Measurements from ENCODE around the gene NRIP3.
A peak's percentile ranks its signal among the peaks of the same experiment; 100 is the strongest.

The NRIP3 gene

DNA sequence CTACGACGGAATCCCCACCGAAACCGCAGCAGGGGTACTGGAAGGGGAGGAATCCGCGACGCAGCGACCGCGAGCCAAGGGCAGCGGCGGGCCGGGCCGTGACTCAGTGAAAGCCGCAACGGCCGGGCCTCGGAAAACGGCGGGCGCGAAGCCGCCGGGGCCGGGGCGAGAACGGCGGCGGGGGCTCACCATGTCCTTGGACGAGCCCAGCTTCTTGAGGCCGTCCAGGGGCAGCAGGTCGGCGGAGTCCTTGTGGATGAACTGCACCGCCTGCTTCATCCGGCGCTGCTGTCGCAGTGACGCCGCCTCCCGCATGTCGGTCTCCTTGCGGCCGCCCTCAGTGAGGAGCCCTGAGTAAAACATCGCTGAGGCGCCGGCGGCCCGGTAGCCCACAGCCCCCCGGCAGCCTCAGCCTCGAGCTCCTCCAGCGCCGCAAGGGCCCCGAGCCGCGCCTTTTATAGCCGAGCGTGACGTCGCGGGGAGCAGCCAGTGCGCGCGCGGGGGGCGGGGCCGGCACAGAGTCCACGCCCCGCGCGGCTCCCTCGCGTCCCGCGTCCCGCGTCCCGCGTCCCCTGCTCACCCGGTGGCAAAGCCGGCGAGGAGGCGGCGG is at the start of gene NRIP3:
Gene NRIP3, minus strand, starts transcription at position 429 of the 610 bp plus-strand sequence. Its CDS starts 66 bp downstream, at position 363.
- peak; percentile 55 to 62 for DNase-seq (ENCODE audit: low read depth in 1 of 2, low spot score in 1 of 2)

DNA sequence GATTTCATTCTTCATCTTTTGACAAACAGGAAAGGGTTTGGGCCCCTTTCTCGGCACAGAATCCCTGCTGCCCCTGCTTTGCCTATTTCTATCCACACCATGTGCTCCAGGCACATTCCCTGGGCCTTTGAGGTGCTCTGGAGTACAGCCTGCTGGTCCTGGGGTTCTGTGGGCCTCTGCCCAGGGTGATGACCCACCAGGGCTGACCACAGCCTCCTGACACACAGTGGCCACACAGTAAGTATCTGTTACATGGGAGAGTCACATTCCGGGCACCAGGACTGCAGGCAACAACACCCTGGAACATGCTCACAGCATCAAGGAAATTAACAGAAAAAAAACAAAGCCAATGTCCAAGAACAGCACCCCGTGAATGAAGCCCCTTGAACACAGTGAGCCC is 48.5 kb upstream of the NRIP3 start:
- no peak for DNase-seq (ENCODE audit: low read depth in 1 of 2, low spot score in 1 of 2)

DNA sequence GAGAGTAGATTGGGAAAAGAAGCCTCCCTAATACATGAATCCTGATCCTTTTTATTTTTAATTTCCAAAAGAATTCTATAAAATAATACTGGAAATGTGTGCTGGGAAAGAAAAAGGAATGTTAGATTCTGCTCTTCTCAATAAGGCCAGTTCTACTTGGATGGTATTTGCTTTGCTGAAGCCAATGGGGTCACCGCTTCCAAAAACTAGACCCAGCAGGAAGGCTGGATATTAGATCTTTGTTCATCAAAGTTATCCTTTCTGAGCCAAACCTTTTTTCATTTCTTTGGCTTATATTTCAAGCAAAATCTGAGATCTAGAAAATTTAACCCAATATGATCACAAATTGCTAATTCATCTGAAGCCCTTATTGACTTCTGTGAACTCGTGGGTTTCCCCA is 46.2 kb upstream of the NRIP3 start:
- DNase-seq (ENCODE audit: low read depth in 1 of 2, low spot score in 1 of 2) = no peak

DNA sequence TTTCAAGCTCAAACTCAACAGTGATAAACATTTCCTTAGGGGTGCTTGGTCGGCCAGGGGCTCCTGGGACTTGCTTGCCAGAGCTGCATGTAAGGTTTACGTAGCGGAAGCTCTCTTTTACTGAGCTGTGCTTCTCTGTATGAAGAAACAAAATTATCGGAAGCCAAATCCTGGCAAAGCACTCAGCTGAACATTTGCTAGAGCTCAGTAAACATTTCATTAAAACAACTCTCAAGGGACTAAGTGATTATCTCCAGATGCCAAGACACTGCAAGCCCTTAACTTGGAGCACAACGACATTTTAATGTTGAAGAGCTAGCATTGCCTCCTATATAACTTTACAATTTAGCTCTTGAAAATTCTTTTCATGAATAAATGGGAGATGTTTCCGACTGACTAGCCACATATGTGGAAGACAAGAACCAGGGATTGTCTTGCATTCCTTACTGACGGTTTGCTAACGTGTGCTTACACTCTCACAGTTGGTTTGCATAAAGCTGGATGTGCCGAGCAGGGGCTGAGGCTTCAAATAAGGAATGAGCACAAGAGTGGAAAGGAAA is 44.2 kb upstream of the NRIP3 start:
- DNase-seq (ENCODE audit: low read depth in 1 of 2, low spot score in 1 of 2) = no peak

DNA sequence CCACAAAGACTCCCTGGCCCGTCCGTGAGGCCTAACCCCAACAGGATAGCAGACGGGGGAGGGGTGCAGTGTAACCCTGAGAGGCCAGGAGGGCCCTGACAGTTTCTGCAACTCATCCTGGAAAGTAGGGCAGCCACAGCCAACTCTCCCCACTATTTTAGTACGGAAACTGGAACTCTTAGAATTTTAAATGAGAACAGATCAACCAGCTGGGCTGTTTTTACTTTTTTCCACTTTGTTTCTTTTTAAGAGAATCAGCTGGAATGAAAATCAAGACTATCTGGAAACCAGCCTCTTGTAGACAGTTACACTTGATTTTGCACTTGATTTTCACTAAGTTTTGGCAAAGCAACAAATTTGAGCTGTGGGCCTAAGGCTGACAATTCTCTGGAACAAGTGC is 42.7 kb upstream of the NRIP3 start:
- no peak for DNase-seq (ENCODE audit: low read depth in 1 of 2, low spot score in 1 of 2)

DNA sequence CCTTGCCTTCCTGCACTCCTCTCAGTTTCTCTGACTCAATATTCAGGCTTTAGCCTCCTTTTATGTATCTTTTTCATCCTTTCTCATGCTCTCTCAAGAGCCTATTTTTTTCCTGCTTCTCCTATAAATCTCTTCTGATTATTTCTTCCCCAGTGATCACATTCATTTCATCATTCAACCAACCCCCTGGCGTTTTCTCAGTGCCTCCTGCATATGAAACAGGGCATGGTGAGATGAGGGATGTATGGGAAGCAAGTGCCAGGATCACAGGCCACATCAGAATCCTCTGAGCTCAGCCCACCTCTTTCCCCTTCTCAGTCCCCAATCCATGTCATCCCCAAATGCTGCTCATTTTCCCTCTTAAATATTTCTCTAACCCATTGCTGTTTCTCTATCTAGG is 38.7 kb upstream of the NRIP3 start:
- DNase-seq (ENCODE audit: low read depth in 1 of 2, low spot score in 1 of 2) = no peak

DNA sequence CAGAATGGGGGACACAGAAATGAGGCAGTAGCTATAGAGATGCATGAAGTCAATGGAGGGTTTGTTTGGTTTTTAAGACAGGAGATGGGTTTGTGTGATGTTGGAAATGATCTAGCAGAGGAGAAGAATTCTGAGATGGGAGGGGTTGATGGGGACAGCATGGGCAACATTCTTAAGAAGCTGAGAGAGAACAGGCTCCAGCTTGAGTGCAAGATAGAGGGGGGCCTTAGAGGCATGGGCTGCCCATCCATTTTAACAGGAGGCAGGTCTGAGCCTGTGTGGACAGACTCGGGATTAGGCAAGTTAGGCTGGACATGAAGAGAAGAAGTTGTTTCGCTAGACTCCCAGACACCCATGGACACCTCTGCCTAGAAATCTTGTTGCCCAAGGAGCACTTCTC is 37.9 kb upstream of the NRIP3 start:
- no peak for DNase-seq (ENCODE audit: low read depth in 1 of 2, low spot score in 1 of 2)

DNA sequence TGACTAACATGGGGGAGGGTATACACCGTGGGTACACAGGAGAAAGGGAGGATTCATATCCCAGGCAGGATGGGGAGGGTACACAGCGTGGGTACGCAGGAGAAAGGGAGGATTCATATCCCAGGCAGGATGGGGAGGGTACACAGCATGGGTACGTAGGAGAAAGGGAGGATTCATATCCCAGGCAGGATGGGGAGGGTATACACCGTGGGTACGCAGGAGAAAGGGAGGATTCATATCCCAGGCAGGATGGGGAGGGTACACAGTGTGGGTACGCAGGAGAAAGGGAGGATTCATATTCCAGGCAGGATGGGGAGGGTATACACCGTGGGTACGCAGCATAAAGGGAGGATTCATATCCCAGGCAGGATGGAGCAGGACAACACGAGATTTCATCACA is 36.6 kb upstream of the NRIP3 start:
- no peak for DNase-seq (ENCODE audit: low read depth in 1 of 2, low spot score in 1 of 2)

DNA sequence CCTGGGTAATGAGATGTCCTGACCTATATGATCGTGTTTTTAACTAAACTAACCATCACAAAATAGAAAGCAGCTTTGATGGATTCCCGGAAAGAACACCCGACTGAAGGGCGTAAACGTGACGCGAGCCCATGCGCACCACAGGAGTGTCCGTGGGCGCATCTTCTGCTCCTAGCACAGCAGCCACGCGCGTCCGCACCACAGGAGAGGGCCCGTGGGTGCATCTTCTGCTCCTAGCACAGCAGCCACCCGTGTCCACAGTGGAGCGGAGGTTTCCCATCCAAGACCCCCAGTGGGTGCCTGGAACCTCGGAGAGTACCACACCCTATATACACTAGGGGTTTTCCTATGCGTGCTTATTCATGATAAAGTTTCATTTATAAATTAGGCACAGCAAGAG is 36.1 kb upstream of the NRIP3 start:
- DNase-seq (ENCODE audit: low read depth in 1 of 2, low spot score in 1 of 2) = no peak

DNA sequence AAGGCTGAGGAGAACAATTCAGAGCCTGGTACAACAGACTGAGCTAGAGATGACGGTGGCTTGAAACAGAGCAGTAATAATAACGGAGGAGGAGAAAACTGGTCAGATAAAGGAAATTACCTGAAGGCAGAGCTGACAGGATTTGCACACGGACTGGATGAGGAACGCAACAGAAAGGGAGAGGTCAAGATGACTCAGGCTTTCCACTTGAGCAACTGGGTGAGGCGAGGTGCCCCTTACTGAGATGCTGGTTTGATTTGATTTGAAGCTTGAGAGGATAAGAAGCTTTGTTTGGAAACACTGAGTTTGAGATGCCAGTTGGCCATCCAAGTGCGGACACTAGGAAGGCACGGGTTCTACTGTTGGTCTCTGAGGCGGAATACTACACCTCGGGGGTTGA is 35.4 kb upstream of the NRIP3 start:
- DNase-seq (ENCODE audit: low read depth in 1 of 2, low spot score in 1 of 2) = no peak

DNA sequence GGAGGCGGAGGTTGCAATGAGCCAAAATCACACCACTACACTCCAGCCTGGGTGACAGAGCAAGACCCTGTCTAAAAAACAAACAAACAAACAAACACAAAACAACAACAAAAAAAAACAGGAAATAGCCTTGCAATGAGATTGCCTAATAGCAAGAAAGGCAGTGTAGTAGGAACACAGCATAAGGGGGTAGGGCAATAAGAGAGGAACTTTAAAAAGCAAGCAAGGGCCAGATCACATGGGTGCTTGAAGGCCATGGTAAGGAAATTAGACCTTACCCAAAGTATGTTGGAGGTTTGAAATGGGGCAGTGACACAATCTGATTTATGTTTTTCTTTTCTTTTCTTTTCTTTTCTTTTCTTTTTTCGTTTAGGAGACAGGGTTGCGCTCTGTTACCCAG is 34.7 kb upstream of the NRIP3 start:
- DNase-seq (ENCODE audit: low read depth in 1 of 2, low spot score in 1 of 2) = no peak

DNA sequence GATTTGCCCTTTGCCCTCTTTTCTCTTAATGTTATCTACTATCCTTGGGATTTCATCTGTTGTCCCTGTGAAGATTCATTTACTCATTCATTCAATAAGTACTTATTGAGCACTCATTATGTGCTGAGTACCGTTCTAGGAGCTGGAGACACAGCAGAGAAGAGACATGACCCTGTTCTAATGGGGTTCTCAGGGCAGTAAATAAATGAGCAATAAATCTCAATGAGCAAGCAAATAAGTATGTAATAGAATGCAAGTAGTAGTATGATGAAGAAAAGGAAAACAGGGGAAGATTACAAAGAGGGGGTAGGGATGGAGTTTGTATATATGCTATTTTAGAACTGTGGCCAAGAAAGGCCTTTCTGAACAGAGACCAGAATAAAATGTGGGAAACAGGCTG is 34.2 kb upstream of the NRIP3 start:
- DNase-seq (ENCODE audit: low read depth in 1 of 2, low spot score in 1 of 2) = no peak

DNA sequence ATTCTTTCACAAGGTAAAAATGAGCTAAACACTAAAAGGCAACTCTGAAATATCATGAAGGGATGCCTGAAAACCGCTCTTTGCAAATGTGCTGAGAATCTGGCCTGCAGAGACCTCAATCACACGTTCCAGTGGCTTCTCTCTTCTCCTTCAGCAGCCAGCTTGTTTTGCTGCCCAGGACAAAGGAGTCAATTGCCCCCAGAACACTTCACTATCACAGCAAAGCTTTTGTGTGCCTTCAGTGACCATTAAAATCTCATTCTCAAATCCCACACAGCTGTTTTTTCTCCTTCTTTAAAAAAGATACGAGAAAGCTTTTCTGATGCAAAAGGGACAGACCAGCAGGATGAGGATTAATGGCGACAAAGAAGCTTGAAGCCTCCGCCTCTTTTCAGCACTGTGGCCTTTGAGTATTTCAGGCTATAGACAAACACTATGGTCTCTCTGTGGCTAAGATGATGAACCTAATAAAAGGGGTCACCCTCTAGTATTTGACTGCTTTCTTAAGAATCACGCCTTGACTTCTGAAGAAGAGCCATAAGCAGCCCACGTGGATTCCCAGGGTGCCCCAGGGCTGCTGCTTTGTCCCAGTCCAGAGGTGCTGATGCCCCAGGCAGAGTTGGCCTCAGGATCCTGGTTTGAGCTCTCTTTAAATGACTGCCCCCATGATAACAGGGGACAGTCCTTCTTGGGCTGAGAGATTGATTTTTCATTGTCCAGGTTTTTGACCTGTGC is 33.4 kb upstream of the NRIP3 start:
- no peak for DNase-seq (ENCODE audit: low read depth in 1 of 2, low spot score in 1 of 2)

DNA sequence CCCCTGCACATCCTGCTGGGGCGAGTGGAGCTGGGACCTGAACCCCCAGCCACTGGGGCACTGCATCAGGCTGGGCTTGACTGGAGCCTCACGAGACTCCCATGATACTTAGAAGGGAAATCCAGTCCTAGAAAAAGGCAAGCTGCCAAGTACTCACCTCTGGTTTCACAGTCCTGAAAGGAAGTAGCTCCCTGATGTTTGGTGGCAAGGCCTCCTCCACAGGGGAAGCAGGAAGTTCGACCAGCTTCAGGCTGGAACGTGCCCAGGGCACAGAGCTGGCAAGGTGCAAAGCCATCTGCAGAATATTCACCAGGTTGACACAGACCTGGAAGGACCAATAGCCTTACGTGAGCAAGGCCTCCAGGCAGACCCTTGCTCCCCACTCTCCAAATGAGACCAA is 26.8 kb upstream of the NRIP3 start:
- no peak for DNase-seq (ENCODE audit: low read depth in 1 of 2, low spot score in 1 of 2)

DNA sequence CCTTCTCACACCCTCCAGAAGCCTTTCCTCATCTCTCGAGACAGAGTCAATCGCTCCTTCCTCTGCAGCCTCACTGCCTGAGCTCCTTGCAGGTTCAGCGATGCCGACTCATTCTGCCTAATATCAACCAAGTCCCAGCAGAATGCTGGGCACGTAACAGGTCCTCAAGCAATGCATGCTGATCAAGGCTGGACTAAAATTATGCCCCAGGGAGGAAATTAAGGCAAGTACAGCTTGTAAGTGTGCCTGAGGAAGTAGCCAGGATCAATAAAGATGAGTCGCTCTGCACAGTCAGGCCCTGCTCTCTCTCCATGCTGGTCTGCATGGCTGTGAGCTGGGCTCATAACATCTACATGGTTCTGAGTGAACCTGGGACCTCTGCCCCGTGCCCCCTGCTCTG is 25.6 kb upstream of the NRIP3 start:
- no peak for DNase-seq (ENCODE audit: low read depth in 1 of 2, low spot score in 1 of 2)

DNA sequence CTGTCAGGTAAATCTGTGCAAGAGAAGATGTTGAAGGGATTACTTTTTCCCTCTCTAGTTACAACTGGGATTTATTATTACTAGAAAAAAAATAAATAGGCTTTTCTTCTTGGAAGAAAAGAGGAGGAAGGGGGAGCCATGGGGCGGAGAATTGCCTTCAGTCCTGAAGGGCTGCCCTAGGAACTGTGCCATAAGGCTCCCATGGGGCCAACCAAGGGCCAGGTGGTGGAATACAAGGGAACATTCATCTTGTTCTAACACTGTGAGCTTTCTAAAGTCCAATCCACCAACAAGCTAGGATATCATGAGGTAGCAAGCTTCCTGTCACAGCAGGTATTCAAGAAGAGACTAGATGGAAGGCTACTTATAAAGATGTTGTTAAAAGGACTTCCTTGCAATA is 24.8 kb upstream of the NRIP3 start:
- DNase-seq (ENCODE audit: low read depth in 1 of 2, low spot score in 1 of 2) = no peak

DNA sequence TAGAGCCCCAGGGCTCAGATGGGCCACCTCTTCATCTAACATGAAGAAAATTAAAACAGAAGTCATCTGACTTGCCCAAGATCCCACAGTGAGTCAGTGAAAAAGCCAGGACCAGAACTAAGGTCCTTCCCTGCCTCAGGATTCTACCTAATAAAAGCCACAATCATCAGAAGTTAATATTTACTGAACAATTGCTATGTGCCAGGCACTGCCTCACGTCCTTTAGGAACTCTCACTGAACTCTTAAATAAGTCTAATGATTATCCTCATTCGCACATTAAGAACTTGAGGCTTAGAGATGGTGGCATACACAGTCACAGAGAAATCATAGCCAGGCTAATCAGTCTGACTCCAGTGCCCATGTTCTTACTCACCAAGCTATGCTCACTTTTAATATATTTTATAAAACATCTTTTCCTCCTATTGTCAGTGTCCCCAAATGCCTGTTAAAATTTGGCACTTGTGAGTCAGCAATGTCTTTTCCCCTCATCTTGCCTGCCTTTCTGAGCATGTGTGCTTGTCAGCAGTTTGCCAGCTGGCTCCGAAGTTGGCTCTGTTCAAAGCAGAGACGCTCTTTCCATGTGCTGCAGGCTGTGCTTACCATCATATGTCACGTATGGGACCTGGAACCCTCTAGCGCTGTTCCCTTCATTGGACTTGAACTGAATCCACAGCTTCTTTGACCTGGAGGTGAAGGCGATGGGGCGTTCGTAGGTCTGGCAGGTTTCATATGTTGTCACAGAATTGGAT is 21.5 kb upstream of the NRIP3 start:
- DNase-seq (ENCODE audit: low read depth in 1 of 2, low spot score in 1 of 2) = no peak

DNA sequence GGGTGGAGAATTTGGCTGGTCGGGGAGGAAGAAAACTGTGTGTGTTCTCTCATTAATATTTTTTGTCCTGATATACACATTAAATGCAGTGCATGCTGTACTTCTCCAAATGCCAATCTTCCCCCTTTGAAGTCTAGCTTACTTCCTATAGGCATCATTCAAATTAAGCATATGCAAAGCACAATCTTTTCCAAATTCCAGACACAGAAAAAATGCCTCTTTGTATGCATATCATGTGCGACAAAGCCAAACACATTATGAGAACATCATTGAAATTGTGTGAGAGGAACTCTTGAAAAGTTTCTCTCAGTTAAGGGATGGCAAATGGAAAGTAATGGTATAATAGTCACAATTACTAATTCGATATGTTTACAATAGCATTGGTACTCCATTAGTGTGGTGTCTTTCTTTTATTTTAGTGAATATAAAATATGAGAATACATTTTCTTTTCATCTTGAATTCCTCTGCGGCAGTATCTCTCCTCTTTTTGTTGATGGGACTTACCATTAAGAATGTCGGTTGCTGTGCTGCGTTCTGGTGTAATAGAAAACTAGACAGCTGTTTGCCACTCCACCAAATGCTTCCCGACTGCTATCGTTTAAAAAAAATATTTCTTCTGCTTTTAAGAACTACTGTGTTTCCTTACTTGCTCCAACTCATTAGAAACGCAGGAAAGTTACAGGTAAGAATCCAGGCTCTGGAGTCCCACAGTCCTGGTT is 19.3 kb upstream of the NRIP3 start:
- DNase-seq (ENCODE audit: low read depth in 1 of 2, low spot score in 1 of 2) = no peak

DNA sequence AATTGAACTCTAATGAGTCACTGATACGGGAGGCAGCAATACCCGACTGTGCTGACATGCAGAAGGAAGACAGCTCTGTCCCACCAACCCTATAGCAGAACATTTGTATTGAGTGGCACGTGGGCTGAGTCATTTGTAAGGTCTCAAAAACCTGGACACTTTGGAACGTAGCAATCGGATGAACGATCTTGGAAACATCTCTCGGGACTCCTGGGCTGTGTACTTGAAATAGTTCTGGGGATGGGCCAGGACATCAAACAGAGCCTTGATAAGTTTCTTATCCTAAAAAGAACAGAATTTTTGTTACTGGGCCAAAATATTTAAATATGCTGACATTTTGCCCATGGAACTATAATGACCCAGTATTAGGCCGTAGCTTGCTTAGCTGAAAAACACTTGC is 17.1 kb upstream of the NRIP3 start:
- no peak for DNase-seq (ENCODE audit: low read depth in 1 of 2, low spot score in 1 of 2)

DNA sequence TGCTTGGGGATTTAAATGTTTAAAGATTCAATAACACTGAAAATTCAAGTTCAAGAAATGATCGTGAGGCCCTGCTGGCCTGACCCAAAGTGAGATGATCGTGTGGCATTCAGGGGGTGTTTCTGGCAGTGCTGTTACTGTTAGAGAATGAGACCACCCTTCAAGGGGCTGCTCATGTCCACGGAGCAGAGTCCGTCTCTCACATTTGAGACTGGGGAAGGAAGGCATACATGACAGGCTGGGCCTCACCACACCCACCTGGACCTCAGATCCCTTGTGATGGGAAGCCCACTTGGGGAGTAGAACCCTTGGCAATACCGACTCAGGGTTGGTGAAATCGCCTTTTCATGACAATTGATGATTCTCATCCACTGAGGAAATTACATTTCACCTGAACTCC is 16.1 kb upstream of the NRIP3 start:
- DNase-seq (ENCODE audit: low read depth in 1 of 2, low spot score in 1 of 2) = no peak

DNA sequence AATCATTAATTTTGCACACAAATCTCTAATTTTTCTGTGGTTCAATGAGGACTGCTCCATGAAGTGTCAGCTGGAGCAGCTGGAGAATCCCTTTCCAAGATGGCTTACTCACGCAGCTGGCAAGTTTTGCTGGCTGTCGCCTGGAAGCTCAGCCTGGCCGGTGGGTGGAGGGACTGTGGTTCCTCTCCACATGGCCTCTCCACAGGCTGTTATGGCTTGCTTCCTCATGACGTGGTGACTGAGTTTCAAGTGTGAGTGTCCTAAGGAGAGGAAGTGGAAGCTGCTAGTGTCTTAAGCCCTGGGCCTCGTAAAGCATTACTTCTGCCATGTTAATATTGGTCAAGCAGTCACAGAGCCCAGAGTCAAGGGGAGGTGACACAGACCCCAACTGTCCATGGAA is 14.0 kb upstream of the NRIP3 start:
- DNase-seq (ENCODE audit: low read depth in 1 of 2, low spot score in 1 of 2) = no peak

Measured in stimulated activated CD4-positive, alpha-beta T cell treated with anti-CD3 and anti-CD28 coated beads, Interleukin-15, amount 100 ng/mL, for 1 hour (primary cell).